Embryonic facial prominence (tissue), 1 donor: ENCODE measurements around the gene CYP39A1.
"Not testable (repeated sequence)": the region's sequence is repeated elsewhere in the genome, so short reads cannot be mapped to it uniquely, and the experiment has no call there.

ENCODE experiments used
- DNase-seq: peaks from one replicate; pipeline ENCODE4 v3.0.0-alpha.2; 2016; ENCODE audit errors: extremely low spot score

CYP39A1 gene

DNA sequence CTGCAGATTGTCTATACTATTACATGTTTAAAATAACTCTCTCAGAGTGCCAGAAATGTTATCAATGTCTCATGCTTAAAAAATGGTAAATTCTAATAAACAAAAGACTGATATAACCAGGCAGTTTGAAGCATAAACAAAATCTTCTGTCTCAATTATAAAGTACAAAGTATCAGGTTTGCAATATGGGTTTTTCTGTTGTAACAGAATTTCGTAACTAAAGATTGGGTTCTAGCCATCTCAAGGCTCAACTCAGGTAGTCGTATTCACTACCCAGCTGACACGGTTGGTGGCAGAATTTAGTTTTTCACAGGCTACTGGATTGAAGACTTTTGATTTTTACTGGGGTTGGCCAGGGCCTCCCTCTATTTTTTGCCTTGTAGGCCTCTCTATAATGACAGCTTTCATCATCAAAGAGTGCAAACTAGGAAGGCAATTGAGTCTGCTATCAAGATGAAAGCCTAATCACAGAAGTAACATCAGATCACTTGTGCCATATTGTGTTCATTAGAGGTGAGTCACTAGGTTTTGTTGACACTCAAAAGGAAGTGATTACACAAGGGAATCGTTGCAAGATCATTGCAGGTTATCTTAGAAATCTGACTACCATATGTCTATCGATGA, 3.6 kb downstream of the CYP39A1 start:
- no peak for DNase-seq

DNA sequence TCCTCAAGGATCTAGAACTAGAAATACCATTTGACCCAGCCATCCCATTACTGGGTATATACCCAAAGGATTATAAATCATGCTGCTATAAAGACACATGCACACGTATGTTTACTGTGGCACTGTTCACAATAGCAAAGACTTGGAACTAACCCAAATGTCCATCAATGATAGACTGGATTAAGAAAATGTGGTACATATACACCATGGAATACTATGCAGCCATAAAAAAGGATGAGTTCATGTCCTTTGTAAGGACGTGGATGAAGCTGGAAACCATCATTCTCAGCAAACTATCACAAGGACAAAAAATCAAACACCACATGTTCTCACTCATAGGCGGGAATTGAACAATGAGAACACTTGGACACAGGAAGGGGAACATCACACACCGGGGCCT, 4.5 kb downstream of the CYP39A1 start:
- not testable (repeated sequence) for DNase-seq

DNA sequence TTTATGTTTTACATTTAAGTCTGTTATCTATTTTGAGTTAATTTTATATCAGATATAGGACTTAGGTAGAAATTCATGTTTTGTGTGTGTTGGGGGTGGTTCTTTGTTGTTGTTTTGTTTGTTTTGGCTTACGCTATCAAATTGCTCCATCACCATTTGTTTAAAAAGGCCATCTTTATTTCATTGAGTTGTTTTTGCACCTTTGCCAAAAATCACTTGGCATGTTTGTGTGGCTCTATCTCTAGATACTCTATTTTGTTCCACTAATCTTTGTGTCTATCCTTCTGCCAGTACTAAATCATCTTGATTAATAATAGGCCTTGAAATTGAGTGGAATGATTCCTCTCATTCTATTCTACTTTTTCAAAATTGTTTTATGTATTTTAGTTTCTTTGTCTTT, 7.4 kb downstream of the CYP39A1 start:
- no peak for DNase-seq

DNA sequence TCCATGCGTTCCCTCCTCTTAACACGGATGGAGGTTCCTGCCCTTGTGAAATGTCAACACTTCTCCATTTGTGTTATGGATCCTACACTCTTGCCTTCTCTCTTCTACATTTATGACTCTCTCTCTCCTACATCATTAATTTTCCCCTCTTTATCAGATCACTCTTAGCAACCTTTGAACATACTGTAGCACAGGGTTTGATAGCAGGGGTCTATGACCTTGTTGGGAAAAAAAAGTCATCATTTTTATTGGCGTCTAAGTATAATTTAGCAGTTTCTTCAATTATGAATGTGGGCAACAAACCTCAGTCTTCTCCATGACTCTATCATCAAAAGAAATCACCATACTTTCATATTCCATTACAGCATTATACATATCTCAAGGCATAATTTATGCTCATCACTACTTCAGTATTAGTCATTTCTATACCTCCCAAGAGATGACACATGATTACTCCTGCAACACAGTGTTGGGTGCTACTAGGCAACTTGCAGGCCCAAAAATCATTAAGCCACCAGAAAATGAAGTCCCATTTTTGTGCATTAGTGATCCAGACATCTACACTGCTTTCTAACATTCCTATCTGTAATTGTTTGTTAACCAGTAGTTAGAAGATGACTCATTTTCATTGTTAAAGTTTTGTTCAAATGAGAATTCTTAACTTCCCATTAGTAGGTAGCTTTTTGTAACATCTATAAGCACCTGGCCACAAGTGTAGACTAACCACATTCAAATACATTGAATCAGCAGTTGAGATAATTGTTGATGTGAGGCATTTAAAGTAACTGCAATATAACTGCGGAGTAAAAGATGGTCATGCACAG, 9.5 kb downstream of the CYP39A1 start:
- DNase-seq, result no peak

DNA sequence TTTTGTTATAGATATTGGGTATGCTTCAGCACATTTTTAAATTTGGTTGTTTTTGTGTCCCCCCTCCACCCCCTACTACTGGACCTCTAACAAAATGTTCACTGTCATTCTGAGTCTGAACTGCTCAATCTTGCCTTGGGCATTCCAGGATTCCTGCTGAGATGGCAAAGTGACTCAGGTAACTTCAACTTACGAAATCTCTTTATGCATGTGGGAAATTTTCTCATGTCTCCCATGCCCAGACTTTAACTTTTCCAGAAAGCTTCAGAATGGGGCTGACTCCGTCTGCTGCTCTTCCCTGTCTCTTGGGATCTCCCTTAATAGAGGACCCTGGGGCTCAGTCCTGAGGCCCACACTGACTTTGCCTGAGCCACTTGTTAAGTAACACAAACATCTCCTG, 14.0 kb downstream of the CYP39A1 start:
- DNase-seq, result no peak

DNA sequence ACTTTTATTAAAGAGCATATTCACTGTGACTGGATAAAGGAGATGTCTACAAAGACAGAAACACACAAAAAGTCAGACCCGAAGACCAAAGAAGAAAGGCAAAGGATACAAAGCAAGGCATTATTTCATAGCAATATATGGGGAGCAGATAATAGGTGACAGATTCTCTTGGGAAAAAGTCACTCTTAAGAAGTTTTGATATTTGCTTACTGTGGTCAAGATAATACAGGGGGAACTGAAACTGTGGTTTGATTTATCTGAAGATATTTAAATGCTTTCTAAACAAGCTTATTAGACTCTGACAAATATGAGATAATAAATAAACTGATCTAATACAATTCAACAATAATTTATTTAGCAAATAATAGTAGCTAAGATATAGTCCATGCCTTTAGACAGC, 14.7 kb downstream of the CYP39A1 start:
- DNase-seq, result no peak

DNA sequence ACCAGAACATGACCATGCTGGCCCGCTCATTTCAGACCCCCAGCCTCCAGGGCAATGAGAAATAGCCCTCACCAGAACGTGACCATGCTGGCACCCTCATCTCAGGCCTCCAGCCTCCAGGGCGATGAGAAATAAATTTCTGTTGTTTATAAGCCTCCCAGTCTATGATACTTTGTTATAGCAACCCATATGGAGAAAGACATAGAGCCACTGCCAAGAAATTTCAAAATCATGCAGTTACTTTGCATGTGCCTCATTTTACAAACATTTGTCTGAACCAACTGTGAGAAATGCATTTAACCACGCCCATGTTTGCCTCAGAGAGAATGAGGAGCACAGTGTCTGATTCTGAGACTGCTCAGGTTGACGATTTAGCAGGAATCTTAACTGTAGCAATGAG, 15.5 kb downstream of the CYP39A1 start:
- no peak for DNase-seq

DNA sequence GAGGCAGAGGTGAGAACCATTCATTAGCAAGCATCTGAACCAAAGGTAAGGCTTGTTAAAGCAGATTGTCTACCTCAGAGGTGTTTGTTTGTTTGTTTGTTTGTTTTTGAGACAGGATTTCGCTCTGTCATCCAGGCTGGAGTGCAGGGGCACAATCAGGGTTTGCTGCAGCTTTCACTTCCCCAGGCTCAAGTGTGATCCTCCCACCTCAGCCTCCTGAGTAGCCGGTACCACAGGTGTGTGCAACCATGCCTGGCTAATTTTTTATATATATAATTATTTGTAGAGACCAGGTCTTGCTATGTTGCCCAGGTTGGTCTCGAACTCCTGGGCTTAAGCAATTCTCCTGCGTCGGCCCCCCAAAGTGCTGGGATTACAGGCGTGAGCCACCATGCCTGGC, 17.2 kb downstream of the CYP39A1 start:
- DNase-seq, result no peak

DNA sequence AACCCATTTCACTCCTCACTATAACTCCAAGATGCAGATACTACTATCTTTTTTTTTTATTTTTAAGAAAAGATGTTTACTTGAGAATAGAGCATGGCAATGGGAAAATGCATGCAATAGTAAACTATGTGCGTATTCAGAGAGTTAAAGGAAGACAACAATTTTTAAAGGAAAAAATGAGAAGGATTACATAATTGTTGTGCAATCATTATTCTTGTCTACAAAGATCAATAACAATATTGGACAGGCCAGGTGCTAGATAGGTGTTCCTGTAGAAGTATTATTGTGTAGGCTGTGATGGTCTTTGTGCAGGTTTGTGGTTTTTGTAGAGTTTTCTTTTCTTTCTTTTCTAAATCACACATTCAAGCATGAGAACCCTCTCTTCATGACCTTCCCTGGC, 20.6 kb downstream of the CYP39A1 start:
- DNase-seq, result no peak

DNA sequence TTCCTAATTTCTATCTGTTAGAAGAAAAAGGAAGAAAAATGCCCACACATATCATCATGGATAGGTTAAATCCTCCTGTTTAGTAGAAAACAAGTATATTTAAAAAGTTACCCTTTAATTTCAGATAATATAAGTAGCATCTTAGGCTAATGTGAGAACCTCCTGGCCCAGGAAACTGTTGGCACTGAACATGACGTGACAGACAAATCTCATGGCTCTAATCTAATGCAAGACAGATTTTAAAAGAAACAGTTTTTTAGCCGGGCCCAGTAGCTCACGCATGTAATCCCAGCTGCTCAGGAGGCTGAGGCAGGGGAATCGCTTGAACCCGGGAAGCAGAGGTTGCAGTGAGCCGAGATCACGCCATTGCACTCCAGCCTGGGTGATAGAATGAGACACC, 22.9 kb downstream of the CYP39A1 start:
- no peak for DNase-seq

DNA sequence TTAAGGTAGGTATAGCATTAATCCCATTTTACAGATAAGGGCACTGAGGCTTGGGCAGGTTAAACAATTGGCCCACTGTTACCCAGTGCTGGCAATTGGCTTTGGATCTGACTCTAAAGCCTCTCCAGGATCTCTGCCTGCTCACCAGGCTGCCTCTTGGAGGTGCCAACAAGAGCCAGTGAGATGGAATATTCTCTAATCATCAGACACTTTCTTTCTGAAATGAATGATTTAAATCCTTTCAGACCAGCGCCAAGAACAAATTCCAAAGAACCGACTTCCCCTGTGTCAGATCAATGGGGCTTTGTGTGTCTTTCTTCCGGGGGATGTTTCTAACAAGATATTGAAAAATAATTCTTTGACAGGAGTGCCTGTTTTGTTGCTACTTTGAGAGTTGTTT, 23.6 kb downstream of the CYP39A1 start:
- DNase-seq, result no peak

DNA sequence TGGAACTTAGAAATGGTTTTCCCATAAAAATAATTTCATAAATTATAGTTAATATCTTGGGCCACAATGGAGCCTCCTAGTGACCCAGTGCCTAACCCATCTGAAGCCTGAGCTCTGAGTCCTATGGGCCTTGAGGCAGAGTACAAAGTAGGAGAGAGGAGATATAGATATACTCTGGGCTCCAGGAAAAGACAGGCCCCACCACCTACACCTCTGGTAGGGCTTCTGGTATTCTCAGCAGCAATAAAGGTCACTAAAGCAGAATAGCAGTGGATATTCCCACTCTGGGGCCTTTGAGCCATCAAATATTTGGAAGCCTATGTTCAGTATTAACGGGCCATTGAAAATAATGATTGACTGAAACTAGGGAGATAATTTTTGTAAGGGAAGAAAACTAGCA, 24.1 kb downstream of the CYP39A1 start:
- DNase-seq, result no peak

DNA sequence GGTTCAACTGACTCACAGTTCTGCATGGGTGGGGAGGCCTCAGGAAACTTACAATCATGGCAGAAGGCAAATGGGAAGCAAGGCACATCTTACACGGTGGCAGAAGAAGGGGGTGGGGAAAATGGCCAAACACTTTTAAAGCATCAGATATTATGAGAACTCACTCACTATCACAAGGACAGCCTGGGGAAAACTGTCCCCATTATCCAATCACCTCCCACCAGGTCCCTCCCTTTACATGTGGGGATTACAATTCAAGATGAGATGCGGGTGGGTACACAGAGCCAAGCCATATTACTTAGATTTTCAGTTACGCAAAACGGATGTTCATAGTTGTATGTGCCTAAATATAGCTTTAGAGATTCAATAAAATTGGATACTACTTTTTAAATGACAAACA, 25.6 kb downstream of the CYP39A1 start:
- no peak for DNase-seq

DNA sequence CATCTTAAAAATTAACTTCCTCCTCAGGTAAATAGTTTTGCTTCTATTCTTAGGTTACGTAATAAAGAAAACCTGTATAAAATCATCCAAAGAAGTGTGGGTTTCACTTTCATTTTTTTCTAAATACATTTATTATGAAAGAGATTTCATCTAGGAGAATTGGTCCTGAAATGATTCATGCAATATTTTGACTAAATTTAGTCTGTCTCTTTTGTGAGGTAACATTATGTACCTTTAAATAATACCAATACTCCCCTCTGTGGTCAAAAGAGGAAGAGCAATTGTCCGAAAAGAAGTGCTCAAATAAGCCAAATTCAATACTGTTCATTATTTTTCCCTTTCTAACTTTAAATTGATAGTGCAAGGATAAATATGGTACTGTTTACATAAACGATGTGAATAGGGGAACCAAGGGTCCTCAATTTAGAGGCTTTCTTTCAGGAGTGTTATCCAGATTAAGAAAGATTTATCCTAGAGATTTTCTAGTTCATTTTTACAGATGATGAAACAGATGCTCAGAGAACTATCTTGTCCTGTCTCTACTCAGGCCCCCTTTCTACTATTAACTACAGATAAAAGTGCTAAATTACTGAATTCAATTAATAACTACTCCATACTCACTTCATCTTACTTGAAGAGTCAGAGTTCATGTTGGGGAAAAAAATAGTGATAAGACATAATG, 26.2 kb downstream of the CYP39A1 start:
- no peak for DNase-seq

DNA sequence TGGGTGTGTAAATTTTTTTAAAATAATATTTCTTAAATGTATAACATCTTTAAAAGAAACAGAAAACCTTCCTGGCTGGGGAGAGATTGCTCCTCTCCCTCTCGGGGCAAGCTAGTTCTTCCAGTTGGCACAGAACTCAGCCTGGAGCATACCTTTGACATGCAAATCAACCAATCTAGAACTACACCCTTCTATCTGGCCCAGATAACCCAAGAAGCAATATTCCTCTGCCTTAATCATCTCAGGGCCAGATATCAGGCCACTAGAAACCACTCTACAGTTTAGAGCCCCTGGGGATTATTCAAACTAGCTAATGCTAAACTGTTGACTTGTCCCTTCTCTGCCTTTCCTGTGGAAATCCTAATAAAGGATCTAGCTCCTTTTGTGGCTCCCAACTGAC, 33.9 kb downstream of the CYP39A1 start:
- no peak for DNase-seq

DNA sequence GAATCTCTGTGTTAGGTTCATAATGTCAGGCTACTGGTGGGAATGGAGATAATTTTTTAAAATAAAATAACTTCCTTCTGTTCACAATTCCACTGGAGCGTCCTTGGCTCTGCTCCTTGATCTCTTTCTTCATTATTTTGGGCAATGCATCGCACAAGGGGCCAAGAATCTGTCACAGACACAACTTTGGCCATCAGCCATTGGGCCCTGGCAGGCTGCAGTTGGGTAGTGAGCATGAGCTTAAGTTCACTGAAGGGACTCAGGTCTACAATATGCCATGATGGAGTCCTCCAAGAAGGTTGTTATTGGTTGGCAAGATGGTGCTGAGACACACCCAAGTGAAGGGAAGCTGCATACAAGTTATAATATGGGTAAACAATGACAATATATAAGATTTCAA, 40.0 kb downstream of the CYP39A1 start:
- DNase-seq, result no peak

DNA sequence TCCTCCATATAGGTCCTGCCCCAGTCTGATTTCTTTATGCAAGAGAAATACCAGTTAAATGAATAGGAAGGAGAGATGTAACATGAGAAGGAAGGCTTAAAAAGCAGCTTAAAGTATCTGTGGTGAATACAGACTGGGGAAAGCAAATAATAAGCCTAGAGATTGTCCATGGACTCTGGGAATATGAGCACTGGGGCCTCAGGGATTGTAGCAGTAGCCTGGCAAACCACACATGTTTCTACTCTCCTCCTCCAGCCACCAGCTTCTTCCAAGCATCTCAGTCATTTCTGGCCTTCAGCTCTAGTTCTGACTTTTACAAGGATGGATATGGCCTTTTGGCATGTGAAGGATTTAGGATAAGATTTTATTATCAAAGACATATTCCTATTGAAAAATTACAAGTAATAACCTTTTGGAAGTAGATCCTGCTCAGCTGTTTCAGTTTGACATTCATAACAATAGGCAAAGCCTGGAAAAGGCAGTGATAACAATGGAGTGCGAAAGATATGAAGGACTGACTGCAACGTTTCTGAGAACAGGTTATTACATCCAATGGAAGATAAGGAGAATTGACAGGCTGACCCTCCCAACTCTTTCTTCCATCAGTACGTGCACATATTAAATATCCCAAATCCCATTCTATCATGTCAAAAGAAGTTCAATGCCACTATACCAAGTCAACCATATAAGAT, 41.6 kb downstream of the CYP39A1 start:
- DNase-seq, result no peak

DNA sequence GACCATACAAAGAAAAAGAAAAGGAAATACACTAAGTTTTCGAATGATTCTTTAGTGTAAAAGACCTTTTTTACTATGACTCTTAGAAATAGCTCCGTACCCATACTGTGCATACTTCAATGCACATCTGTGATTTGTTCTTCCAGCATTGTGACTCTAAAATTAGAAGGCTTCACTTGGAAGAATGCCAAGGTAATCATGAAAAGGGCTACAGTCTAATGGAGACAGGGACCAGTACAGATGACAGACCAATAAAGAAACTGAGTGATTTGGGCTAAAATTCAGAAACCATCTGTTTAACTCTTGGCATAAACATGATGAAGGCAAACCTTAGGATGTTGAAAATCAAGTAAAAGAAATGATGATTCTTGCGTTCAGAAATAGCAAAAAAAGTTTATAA, 46.3 kb downstream of the CYP39A1 start:
- DNase-seq, result no peak

DNA sequence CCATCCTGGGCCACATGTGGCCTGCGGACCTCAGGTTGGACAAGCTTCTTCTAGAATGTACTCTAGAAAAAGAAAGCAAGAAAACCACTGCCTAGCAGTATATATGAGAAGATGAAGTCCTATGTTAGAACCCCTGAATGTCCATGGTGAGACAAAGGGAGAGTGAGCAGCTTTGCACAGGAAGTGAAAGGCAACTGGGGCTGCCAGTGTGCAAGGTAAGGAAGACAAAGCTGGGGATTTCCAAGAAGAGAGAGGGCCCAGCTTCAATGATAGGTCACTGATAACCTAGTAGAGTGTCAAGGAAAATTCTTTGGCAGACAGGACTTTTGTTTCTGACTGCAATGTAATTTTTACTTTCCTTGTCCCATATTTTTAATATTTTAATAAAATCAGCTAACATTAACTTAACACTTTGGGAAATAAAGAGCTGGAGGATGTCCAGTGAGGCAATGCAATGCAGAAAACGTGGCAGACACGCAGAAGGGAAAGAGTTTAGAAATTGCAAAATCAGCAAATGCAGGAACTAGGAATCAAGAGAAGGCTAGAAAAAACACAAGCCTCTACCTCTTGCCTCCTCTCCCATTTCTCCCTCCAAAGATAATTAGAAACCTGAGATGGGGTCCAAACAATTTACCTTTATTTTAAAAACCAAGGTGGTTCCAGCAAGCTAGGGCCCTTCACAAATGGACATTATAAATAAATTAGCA, 47.4 kb downstream of the CYP39A1 start:
- DNase-seq, result no peak

DNA sequence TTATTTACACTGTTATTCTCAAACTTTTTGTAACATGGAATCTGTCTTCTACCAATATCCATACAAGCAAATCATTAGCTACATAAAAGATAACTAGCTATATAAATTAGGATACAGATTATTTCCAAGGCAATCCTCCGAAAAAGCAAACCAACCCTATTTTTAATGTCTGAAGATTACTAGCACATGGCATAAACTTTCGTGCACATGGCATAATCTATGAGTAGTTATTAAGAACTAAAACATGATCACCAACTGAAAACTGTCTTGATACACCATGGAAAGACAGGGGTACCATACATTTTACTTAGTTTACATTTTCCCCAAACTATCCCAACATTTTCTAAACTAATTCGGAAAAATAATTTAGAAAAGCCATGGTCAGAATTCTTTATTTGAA, 54.4 kb downstream of the CYP39A1 start:
- DNase-seq, result no peak

DNA sequence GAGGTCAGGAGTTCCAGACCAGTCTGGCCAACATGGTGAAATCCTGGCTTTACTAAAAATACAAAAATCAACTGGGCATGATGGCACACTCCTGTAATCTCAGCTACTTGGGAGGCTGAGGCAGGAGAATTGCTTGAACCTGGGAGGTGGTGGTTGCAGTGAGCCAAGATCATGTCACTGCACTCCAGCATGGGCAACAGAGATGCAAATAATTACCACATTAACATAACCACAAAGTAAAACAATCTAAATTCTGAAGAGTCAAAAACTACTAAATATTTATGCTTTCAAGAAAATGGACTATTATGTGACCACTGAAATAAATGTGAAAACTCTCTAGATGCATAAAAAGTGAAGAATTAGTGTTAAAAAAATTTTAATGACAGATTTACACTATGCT, 59.9 kb downstream of the CYP39A1 start:
- no peak for DNase-seq

DNA sequence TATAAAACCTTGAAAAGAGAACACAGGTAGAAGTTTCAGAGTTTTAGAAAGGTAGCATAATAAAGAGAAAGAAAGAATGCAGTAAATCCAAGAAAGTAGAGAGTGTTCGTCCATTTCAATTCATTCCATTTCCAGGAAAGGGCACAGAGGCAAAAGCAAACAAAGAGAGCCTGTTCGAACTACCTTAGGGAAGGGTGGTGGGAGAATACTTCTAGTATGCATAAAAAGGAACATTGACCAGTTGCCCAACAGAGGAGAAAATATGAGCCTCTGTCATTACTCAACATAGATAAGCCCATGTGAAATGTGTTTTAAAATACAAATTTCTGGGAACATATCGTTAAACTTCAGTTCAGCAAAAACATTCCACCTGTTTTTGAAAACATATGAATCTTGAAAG, 60.6 kb downstream of the CYP39A1 start:
- DNase-seq, result no peak
